Keratinocyte (primary cell): ENCODE measurements around the gene MYH15. TPM values are rescaled to one million over a fixed set of nuclear protein-coding genes. Genes with fewer than 3 reads are reported as not detected.

Experiments
- DNase-seq: peaks from one replicate; pipeline ENCODE4 v3.0.0-alpha.2; 2011; ENCODE audit warnings: low read depth, missing footprints, low spot score
- FAIRE-seq: peaks from 2 replicates; lab custom pipeline; 2011; peaks lifted over from hg19 to GRCh38; lab: Jason Lieb, UNC
- H2AFZ ChIP-seq: 2 replicates; pipeline ENCODE4 v1.6.0; 2012; ENCODE audit warnings: low read length, control low read depth, inconsistent platforms; ENCODE audit not compliant: control insufficient read depth
- H3K27ac ChIP-seq: 2 replicates; pipeline ENCODE4 v1.5.1; 2011; ENCODE audit warnings: low read length; ENCODE audit not compliant: control insufficient read depth, insufficient read depth
- H3K27me3 ChIP-seq: 3 replicates; pipeline ENCODE4 v1.6.0; 2011; ENCODE audit warnings: low read length; ENCODE audit not compliant: control insufficient read depth, insufficient read depth; ENCODE audit errors: extremely low read depth
- H3K36me3 ChIP-seq, 2 experiments: 2 replicates in 1 of 2; 3 replicates in 1 of 2; pipeline ENCODE4 v1.5.1; 2011; ENCODE audit warnings: low read length in 2 of 2, mild to moderate bottlenecking in 1 of 2; ENCODE audit not compliant: control insufficient read depth in 2 of 2, insufficient read depth in 2 of 2; ENCODE audit errors: extremely low read depth in 1 of 2
- H3K4me1 ChIP-seq: 3 replicates; pipeline ENCODE4 v1.5.1; 2011; ENCODE audit warnings: low read length; ENCODE audit not compliant: control insufficient read depth, insufficient read depth; ENCODE audit errors: extremely low read depth
- H3K4me2 ChIP-seq: 3 replicates; pipeline ENCODE4 v1.6.0; 2011; ENCODE audit warnings: low read depth, low read length; ENCODE audit not compliant: control insufficient read depth, insufficient read depth; ENCODE audit errors: extremely low read depth
- H3K4me3 ChIP-seq, 3 experiments: fragments of 200-600 bp in 1 of 3; sonication (generic) in 1 of 3; 2 replicates in 2 of 3; 3 replicates in 1 of 3; pipeline ENCODE4 v1.5.1; 2011 to 2016; ENCODE audit warnings: low read length in 3 of 3, mild to moderate bottlenecking in 3 of 3, control low read depth in 2 of 3, inconsistent platforms in 1 of 3, low read depth in 1 of 3, mixed read lengths in 1 of 3, mixed run types in 1 of 3, moderate library complexity in 1 of 3; ENCODE audit not compliant: control insufficient read depth in 2 of 3, insufficient read depth in 2 of 3; ENCODE audit errors: extremely low read depth in 1 of 3
- H3K79me2 ChIP-seq: 2 replicates; pipeline ENCODE4 v1.6.0; 2012; ENCODE audit warnings: low read length; ENCODE audit not compliant: control insufficient read depth, insufficient read depth
- H3K9ac ChIP-seq: 3 replicates; pipeline ENCODE4 v1.6.0; 2011; ENCODE audit warnings: low read length; ENCODE audit not compliant: control insufficient read depth, insufficient read depth; ENCODE audit errors: extremely low read depth
- H3K9me1 ChIP-seq: 3 replicates; pipeline ENCODE4 v1.6.0; 2011; ENCODE audit warnings: low read length; ENCODE audit not compliant: control insufficient read depth, insufficient read depth; ENCODE audit errors: extremely low read depth
- H3K9me3 ChIP-seq: 2 replicates; pipeline ENCODE4 v1.5.1; 2012; ENCODE audit warnings: low read depth, low read length; ENCODE audit not compliant: control insufficient read depth
- H4K20me1 ChIP-seq: 3 replicates; pipeline ENCODE4 v1.6.0; 2011; ENCODE audit warnings: low read length; ENCODE audit not compliant: control insufficient read depth, insufficient read depth; ENCODE audit errors: extremely low read depth
- EZH2 ChIP-seq: IDR thresholded peaks from one replicate; pipeline ENCODE4 v1.6.1; 2012; ENCODE audit warnings: inconsistent platforms, mild to moderate bottlenecking, low read length, moderate library complexity
- dilution Hi-C: fragments of 300-500 bp; cut with MboI; formaldehyde crosslinking; loops from one replicate; pipeline ENCODE4 v1.7.0; 2020; ENCODE audit warnings: low sequenced_read_pairs; ENCODE audit not compliant: extremely low pct_ligation_motif_present
- polyA plus RNA-seq, 5 experiments: library from polyadenylated mRNA; depleted of rRNA in 3 of 5; stranded (reverse) in 3 of 5; stranded (forward) in 1 of 5; unstranded in 1 of 5; fragments of >200 nt; gene quantifications; 1 replicate in 1 of 5; 2 replicates in 3 of 5; 3 replicates in 1 of 5; pipeline versions ENCODE4 v1.2.1 to v1.2.3, GENCODE V29; 2011 to 2012; ENCODE audit warnings: missing spikeins in 2 of 5, low read depth in 1 of 5, low replicate concordance in 1 of 5
- TF ChIP-seq, protein P1 (sequence below), 3 experiments: IDR thresholded peaks in 1 of 3; conservative IDR thresholded peaks in 1 of 3; optimal IDR thresholded peaks in 1 of 3; 2 replicates in 2 of 3; 3 replicates in 1 of 3; pipeline versions ENCODE3 to v1.5.1; 2011; ENCODE audit warnings: low read length in 3 of 3, mild to moderate bottlenecking in 3 of 3, moderate library complexity in 2 of 3, control low read depth in 1 of 3, inconsistent platforms in 1 of 3; ENCODE audit not compliant: insufficient read depth in 2 of 3; ENCODE audit errors: extremely low read depth in 1 of 3

Gene MYH15
- polyA plus RNA-seq, 1 donor (not counting 4 experiments of a cell fraction or from before 2014, with no cell fraction given) = 0.87 TPM

DNA sequence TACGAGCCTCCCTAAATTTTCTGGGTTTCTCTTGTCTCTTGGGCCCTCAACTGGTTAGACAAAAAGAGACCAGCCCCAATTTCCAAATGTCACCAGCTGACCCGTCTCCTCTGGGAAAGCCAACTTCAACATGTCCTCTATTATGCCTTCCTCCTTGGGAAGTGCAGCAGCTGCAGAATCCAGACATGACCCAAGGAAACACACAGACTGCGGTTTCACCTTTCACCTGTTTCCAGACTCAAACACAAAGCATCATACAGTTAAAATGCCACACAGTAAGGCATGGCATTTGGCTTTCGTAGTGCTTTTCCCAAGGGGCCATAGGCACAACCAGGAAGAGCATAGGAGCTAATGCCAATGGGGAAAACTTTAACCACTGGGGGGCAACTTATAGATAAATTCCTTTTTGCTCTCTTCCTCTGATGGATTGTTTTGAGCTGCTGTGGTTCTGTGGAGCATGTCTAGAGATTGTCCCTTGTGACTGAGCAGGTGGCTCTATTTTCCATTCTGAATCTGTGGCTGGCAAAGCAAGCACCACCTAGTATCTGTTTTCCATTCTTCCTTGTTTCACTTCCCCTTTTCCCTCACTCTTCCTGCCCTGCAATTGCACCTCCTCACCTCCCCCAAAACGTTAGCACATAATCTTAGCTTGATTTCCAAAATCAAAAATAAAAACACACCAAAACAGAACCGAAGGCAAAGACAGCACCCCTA lies 164.7 kb downstream of the MYH15 start:
- Histone ChIP-seq H3K9me3 (no peaks in the 10 kb centered on the region), H3K4me2 (no peak overlapping the region), H3K27me3 (no peaks in the 10 kb centered on the region), H4K20me1 (no peaks in the 10 kb centered on the region), H3K36me3 (no peaks in the 10 kb centered on the region), H3K27ac (no peak overlapping the region), H2AFZ (no peak overlapping the region), H3K9ac (no peak overlapping the region), H3K79me2 (no peaks in the 10 kb centered on the region), H3K4me1 (no peaks in the 10 kb centered on the region), H3K9me1 (no peaks in the 10 kb centered on the region), H3K4me3 (no peak overlapping the region)
- TF ChIP-seq, protein P1, sequence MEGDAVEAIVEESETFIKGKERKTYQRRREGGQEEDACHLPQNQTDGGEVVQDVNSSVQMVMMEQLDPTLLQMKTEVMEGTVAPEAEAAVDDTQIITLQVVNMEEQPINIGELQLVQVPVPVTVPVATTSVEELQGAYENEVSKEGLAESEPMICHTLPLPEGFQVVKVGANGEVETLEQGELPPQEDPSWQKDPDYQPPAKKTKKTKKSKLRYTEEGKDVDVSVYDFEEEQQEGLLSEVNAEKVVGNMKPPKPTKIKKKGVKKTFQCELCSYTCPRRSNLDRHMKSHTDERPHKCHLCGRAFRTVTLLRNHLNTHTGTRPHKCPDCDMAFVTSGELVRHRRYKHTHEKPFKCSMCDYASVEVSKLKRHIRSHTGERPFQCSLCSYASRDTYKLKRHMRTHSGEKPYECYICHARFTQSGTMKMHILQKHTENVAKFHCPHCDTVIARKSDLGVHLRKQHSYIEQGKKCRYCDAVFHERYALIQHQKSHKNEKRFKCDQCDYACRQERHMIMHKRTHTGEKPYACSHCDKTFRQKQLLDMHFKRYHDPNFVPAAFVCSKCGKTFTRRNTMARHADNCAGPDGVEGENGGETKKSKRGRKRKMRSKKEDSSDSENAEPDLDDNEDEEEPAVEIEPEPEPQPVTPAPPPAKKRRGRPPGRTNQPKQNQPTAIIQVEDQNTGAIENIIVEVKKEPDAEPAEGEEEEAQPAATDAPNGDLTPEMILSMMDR (optimal IDR thresholded peaks at IDR 0.05 in 1 of 3, IDR thresholded peaks at IDR 0.05 in 1 of 3, conservative IDR thresholded peaks at IDR 0.05 in 1 of 3; ENCODE audit: extremely low read depth in 1 of 3, insufficient read depth in 2 of 3, low read length in 3 of 3) = no peak
- TF ChIP-seq EZH2 = no peak
- dilution Hi-C loops = no loop called here
- FAIRE-seq = no peak
- DNase-seq = no peak

DNA sequence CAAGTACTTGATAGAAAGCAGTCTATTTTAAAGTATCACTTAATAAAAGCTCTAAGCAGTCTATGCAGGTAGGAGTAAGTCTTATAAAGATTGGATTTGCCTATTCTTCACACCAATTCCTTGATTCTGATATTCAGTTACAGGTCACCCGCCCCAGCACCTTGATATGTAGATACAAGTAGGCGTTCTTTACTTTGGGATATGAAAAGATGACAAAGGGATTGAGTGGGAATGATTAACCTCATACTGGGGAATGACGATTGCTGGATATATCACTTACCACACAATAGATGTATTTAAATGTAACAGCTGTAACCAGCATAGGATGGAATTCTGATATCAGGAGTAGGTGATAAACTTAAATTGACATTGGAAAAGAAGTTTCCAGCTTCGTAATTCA lies 166.9 kb downstream of the MYH15 start:
- Histone ChIP-seq H3K9ac (no peak overlapping the region), H3K27ac (no peak overlapping the region), H3K27me3 (no peaks in the 10 kb centered on the region), H3K36me3 (no peaks in the 10 kb centered on the region), H3K4me3 (no peak overlapping the region), H2AFZ (no peak overlapping the region), H4K20me1 (no peaks in the 10 kb centered on the region), H3K79me2 (no peaks in the 10 kb centered on the region), H3K9me3 (no peaks in the 10 kb centered on the region), H3K9me1 (no peaks in the 10 kb centered on the region), H3K4me1 (no peaks in the 10 kb centered on the region), H3K4me2 (no peak overlapping the region)
- dilution Hi-C loops = no loop called here
- DNase-seq = no peak
- TF ChIP-seq, protein P1 (optimal IDR thresholded peaks at IDR 0.05 in 1 of 3, IDR thresholded peaks at IDR 0.05 in 1 of 3, conservative IDR thresholded peaks at IDR 0.05 in 1 of 3; ENCODE audit: extremely low read depth in 1 of 3, insufficient read depth in 2 of 3, low read length in 3 of 3) = no peak
- TF ChIP-seq EZH2 = no peak
- no peak for FAIRE-seq
